HG03520 (cell line): ENCODE measurements around the gene MAGEH1.

Experiments
- ATAC-seq: cut with Tn5 transposase; IDR thresholded peaks from one replicate; pipeline ENCODE4 v1.9.1; 2021; ENCODE audit warnings: mild to moderate bottlenecking, moderate library complexity; ENCODE audit not compliant: unreplicated experiment

Gene MAGEH1

DNA sequence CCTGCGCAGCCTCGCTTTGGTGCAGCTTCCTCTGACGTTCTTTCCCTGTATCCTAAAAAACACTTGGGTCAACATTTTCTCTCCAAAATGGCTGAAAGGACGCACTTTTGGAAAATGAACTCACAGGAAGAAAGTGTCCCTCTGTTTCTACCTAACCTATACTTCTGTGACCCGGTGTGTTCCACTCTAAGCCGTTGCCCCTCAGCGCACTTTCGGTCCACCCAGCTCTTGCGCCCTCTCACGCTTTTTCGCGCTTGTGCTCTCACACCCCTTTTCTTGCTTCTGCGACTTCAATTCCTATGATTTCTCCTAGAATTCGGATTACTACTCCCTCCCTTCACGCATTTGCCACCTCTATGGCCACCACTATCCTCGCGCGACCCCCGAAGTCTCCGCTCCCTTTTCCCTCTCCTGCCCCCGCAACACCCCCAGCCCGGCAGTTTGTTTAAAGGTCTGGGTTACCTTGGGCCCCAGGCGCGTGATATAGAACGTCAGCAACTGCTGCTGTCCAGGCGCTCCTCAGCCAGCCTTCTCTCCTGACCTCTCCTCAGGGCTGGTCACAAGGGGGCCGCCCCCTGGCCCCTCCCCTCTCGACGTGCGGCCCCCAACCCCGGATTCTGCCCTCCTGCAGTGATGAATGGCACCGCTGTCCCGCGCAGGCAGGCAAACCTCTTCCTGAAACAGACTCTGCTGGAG is 37.5 kb downstream of the MAGEH1 start, which contains the start of gene USP51:
USP51 (minus strand) TSS at position 535 of the 696 bp plus-strand sequence. CDS start 909 bp downstream, outside the sequence.
- ATAC-seq, result peak; percentile 42

DNA sequence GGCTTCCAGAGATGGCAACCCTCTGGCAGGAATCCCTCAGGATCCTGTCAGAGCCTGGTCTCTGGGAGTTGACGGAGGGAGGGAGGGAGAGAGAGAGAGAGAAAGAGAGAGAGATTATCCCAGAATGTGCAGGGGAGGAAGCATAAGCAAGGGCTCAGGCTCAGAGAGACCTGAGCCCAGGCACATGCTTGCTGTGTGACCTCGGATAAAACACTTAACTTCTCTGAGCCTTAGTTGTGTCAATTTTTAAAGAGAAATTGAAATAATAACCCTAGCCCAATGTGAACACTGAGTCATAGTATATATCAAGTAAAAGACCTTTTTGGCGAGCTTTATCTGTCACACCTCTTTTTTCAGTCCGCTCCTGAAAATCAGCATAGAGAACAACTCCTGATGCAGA is 38.2 kb downstream of the MAGEH1 start:
- ATAC-seq, result no peak

DNA sequence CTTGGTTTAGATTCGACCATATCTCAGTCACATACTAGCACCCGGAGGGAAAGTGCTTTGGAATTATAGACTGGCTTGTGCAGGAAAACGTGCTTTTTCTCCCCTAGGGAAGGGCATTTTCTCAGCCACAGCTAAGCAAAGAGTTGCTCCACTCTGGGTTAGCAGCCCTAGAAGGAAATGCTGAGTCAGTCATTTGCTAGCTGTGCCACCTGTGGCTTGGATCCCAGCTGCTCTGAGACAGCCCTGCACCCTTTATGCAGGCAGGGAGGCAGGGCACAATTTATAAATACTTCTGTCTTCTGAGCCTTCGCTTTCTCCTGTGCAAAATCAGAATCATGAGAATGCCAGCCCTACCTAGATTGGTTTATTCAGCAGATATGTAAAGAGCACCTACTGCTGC is 39.0 kb downstream of the MAGEH1 start:
- ATAC-seq, result no peak
